WTC11 (cell line): Measurements from ENCODE around the gene PCDHA12.

Experiments
- CTCF ChIP-seq: fragments of 200-600 bp; IDR thresholded peaks from 2 replicates; pipeline ENCODE4 v1.8.0; 2022; ENCODE audit warnings: antibody characterized with exemption
- ELF4 ChIP-seq: sonication (generic); formaldehyde crosslinking; IDR thresholded peaks from 2 replicates; pipeline ENCODE4 v1.8.1; 2022; ENCODE audit warnings: low read depth, mild to moderate bottlenecking, moderate library complexity, missing genetic modification reagents
- TEAD1 ChIP-seq: sonication (generic); formaldehyde crosslinking; IDR thresholded peaks from 2 replicates; pipeline ENCODE4 v1.8.0; 2022; ENCODE audit warnings: mild to moderate bottlenecking, missing genetic modification reagents

DNA sequence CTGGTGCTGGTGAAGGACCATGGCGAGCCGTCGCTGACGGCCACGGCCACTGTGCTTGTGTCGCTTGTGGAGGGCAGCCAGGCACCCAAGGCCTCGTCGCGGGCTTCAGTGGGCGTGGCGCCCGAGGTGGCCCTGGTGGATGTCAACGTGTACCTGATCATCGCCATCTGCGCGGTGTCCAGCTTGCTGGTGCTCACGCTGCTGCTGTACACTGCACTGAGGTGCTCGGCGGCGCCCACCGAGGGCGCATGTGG lies 17.2 kb upstream of the PCDHA12 start:
- TF ChIP-seq TEAD1 (no peak), CTCF (no peak), ELF4 (CRISPR knock-in tag) (no peak)
